ENCODE data around the gene GRM7. TPM values are rescaled to one million over a fixed set of nuclear protein-coding genes. Genes with fewer than 3 reads are reported as not detected.

GRM7 gene
- polyA plus RNA-seq, 3 donors: not detected

- Histone ChIP-seq H3K27me3 (ENCODE audit: control insufficient read depth in 2 of 2, insufficient read depth in 2 of 2, low read length in 2 of 2) (no peaks in the 10 kb centered on the region), H3K36me3 (replicated peaks in 1 of 2; ENCODE audit: control insufficient read depth in 1 of 2, insufficient read depth in 2 of 2, low read length in 2 of 2) (no peaks in the 10 kb centered on the region), H3K27ac (ENCODE audit: low read depth in 1 of 2, low read length in 2 of 2) (no peak overlapping the region), H3K9me3 (replicated peaks in 1 of 2; ENCODE audit: control insufficient read depth in 1 of 2, insufficient read depth in 1 of 2, low read length in 2 of 2) (peaks cover 4 to 5% of the 10 kb centered on the region in 2 donors), H2AFZ (ENCODE audit: insufficient read depth, low read depth, low read length, poor library complexity, severe bottlenecking) (no peak overlapping the region), H3K9ac (ENCODE audit: insufficient read depth, low read length, poor library complexity, severe bottlenecking) (no peak overlapping the region), H3K4me3 (replicated peaks in 1 of 3; ENCODE audit: low read depth in 2 of 3, low read length in 3 of 3) (no peak overlapping the region), H4K20me1 (ENCODE audit: insufficient read depth, low read length) (no peaks in the 10 kb centered on the region), H3K4me1 (ENCODE audit: control insufficient read depth in 1 of 2, insufficient read depth in 2 of 2, low read length in 2 of 2) (no peaks in the 10 kb centered on the region), H3K79me2 (ENCODE audit: insufficient read depth, low read length) (no peaks in the 10 kb centered on the region), H3K4me2 (replicated peaks; ENCODE audit: extremely low read depth, low read length, poor library complexity, severe bottlenecking) (no peak overlapping the region)
- intact Hi-C loops (cut with micrococcal nuclease): no loop called here
- DNase-seq: no peak
- no peak overlapping the region for H3K4me3 Mint-ChIP-seq
- H3K27ac Mint-ChIP-seq: no peak overlapping the region
- H3K4me1 Mint-ChIP-seq: no peaks in the 10 kb centered on the region
- peaks cover 0 to 16% (median 4%) of the 10 kb centered on the region in 7 donors for H3K9me3 Mint-ChIP-seq
- no peak for TF ChIP-seq CTCF (IDR thresholded peaks at IDR 0.05)
- H3K27me3 Mint-ChIP-seq (ENCODE audit: low read depth in 3 of 3): no peaks in the 10 kb centered on the region
- WGBS (ENCODE audit: insufficient coverage): 89% methylated on average over 1 of the region's 2 CpGs
- H3K36me3 Mint-ChIP-seq: no peaks in the 10 kb centered on the region
Measured at GRCh38 chr3:6935970-6936369, 75.1 kb downstream of the GRM7 start.

GRCh38 chr3:6962801-6963200 lies 101.9 kb downstream of the GRM7 start:
- peaks cover 0 to 8% (median 0%) of the 10 kb centered on the region in 7 donors for H3K9me3 Mint-ChIP-seq

More at GRCh38 chr3:6962801-6963200, 101.9 kb downstream of the GRM7 start:
- Histone ChIP-seq H2AFZ (ENCODE audit: insufficient read depth, low read depth, low read length, poor library complexity, severe bottlenecking) (no peak overlapping the region), H3K27me3 (ENCODE audit: control insufficient read depth in 2 of 2, insufficient read depth in 2 of 2, low read length in 2 of 2) (no peaks in the 10 kb centered on the region), H3K4me3 (replicated peaks in 1 of 3; ENCODE audit: low read depth in 2 of 3, low read length in 3 of 3) (no peak overlapping the region), H3K9me3 (replicated peaks in 1 of 2; ENCODE audit: control insufficient read depth in 1 of 2, insufficient read depth in 1 of 2, low read length in 2 of 2) (peaks cover 3 to 5% of the 10 kb centered on the region in 2 donors), H3K4me1 (ENCODE audit: control insufficient read depth in 1 of 2, insufficient read depth in 2 of 2, low read length in 2 of 2) (no peaks in the 10 kb centered on the region), H3K79me2 (ENCODE audit: insufficient read depth, low read length) (no peaks in the 10 kb centered on the region), H3K4me2 (replicated peaks; ENCODE audit: extremely low read depth, low read length, poor library complexity, severe bottlenecking) (no peak overlapping the region), H3K9ac (ENCODE audit: insufficient read depth, low read length, poor library complexity, severe bottlenecking) (no peak overlapping the region), H3K36me3 (replicated peaks in 1 of 2; ENCODE audit: control insufficient read depth in 1 of 2, insufficient read depth in 2 of 2, low read length in 2 of 2) (no peaks in the 10 kb centered on the region), H3K27ac (ENCODE audit: low read depth in 1 of 2, low read length in 2 of 2) (no peak overlapping the region), H4K20me1 (ENCODE audit: insufficient read depth, low read length) (no peaks in the 10 kb centered on the region)
- H3K36me3 Mint-ChIP-seq: no peaks in the 10 kb centered on the region
- TF ChIP-seq CTCF (IDR thresholded peaks at IDR 0.05): no peak
- H3K27me3 Mint-ChIP-seq (ENCODE audit: low read depth in 3 of 3): no peaks in the 10 kb centered on the region
- intact Hi-C loops (cut with micrococcal nuclease): no loop called here
- H3K4me3 Mint-ChIP-seq: no peak overlapping the region
- H3K27ac Mint-ChIP-seq: no peak overlapping the region
- no peak for DNase-seq
- no peaks in the 10 kb centered on the region for H3K4me1 Mint-ChIP-seq

All from CD14-positive monocyte (primary cell).